K562 (cell line): ENCODE results near the gene EXOC3. TPM values are rescaled to one million over a fixed set of nuclear protein-coding genes. Genes with fewer than 3 reads are reported as not detected.

Experiments used
- ATAC-seq: fragments of 200-7000 bp; cut with Tn5 transposase; 3 replicates; pipeline ENCODE4 v1.9.1; 2020; ENCODE audit warnings: moderate library complexity
- BruUV-seq: library from RNA; stranded (reverse); fragments of 400-500 nt; replicated peaks from 2 replicates; lab custom pipeline; 2021; lab: Mats Ljungman, UMichigan
- CTCF ChIA-PET: fragments of 300-600 bp; formaldehyde crosslinking; extraction: SDS; loops from one replicate; lab custom pipeline; 2021; ENCODE audit warnings: low intra/inter-chr PET ratio; lab: Yijun Ruan, JAX
- POLR2A ChIA-PET: fragments of 300-600, 350-650 bp; sonication (Branson Sonifier 250); formaldehyde crosslinking; extraction: SDS; loops from one replicate; lab custom pipeline; 2021; ENCODE audit warnings: antibody characterized with exemption, inconsistent platforms; lab: Yijun Ruan, JAX
- DNase-seq, 4 experiments: peaks; one replicate each; pipeline versions ENCODE4 v3.0.0 to v3.0.0-alpha.2; 2011 to 2018; ENCODE audit warnings: low spot score in 3 of 4, mixed read lengths in 3 of 4; ENCODE audit errors: extremely low read depth in 1 of 4
- FAIRE-seq: peaks from 2 replicates; lab custom pipeline; 2011; peaks lifted over from hg19 to GRCh38; lab: Jason Lieb, UNC
- H2AFZ ChIP-seq: 2 replicates; pipeline ENCODE4 v1.6.0; 2011; ENCODE audit warnings: low read depth, low read length, control low read depth, inconsistent platforms
- H3K27ac ChIP-seq: fragments of 200-600 bp; 3 replicates; pipeline ENCODE4 v1.8.0; 2011; ENCODE audit warnings: low read depth, mild to moderate bottlenecking, control low read depth, inconsistent platforms, low read length, moderate library complexity, mixed read lengths; ENCODE audit errors: extremely low read depth
- H3K27me3 ChIP-seq, 2 experiments: fragments of 300-600 bp in 1 of 2; 2 replicates in 1 of 2; 3 replicates in 1 of 2; pipeline versions ENCODE4 v1.6.0 to v1.8.0; 2011; ENCODE audit warnings: inconsistent platforms in 2 of 2, low read length in 2 of 2, mild to moderate bottlenecking in 1 of 2, mixed read lengths in 1 of 2, moderate library complexity in 1 of 2; ENCODE audit not compliant: control insufficient read depth in 2 of 2, insufficient read depth in 2 of 2
- H3K36me3 ChIP-seq: fragments of 300-600 bp; 3 replicates; pipeline ENCODE4 v1.8.0; 2011; ENCODE audit warnings: mild to moderate bottlenecking, low read length, inconsistent platforms; ENCODE audit not compliant: control insufficient read depth, insufficient read depth
- H3K4me1 ChIP-seq, 2 experiments: fragments of 200-600 bp in 1 of 2; replicated peaks in 1 of 2; 2 replicates in 1 of 2; 3 replicates in 1 of 2; pipeline versions ENCODE4 v1.5.1 to v1.8.0; 2011; ENCODE audit warnings: inconsistent platforms in 2 of 2, low read length in 2 of 2, mild to moderate bottlenecking in 1 of 2, mixed read lengths in 1 of 2, moderate library complexity in 1 of 2; ENCODE audit not compliant: control insufficient read depth in 2 of 2, insufficient read depth in 2 of 2
- H3K4me2 ChIP-seq: 2 replicates; pipeline ENCODE4 v1.6.1; 2011; ENCODE audit warnings: low read length, control low read depth, inconsistent platforms, mixed read lengths; ENCODE audit not compliant: insufficient read depth
- H3K4me3 ChIP-seq: fragments of 200-600 bp; sonication (generic), shearing (Covaris generic); 2 replicates; pipeline ENCODE4 v1.5.1; 2016; ENCODE audit warnings: control low read depth, inconsistent platforms
- H3K79me2 ChIP-seq: fragments of 200-600 bp; 3 replicates; pipeline ENCODE4 v1.8.0; 2011; ENCODE audit warnings: low read length, inconsistent platforms; ENCODE audit not compliant: control insufficient read depth, insufficient read depth
- H3K9ac ChIP-seq, 2 experiments: 2 replicates each; pipeline versions ENCODE4 v1.6.0 to v1.6.1; 2011; ENCODE audit warnings: low read depth in 2 of 2, low read length in 2 of 2, control low read depth in 1 of 2, inconsistent platforms in 1 of 2, mild to moderate bottlenecking in 1 of 2, mixed read lengths in 1 of 2; ENCODE audit not compliant: insufficient read depth in 1 of 2
- H3K9me1 ChIP-seq: one replicate; pipeline ENCODE4 v1.6.0; 2011; ENCODE audit warnings: inconsistent platforms, mild to moderate bottlenecking, low read length, moderate library complexity; ENCODE audit not compliant: control insufficient read depth, insufficient read depth
- H3K9me3 ChIP-seq: replicated peaks from 2 replicates; pipeline ENCODE4 v1.5.1; 2011; ENCODE audit warnings: low read depth, low read length, inconsistent platforms; ENCODE audit not compliant: control insufficient read depth, insufficient read depth
- H4K20me1 ChIP-seq: replicated peaks from 2 replicates; pipeline ENCODE4 v1.6.1; 2011; ENCODE audit warnings: low read length, inconsistent platforms, mixed read lengths; ENCODE audit not compliant: control insufficient read depth, insufficient read depth
- BRF1 ChIP-seq: IDR thresholded peaks from 3 replicates; pipeline ENCODE4 v1.6.1; 2011; ENCODE audit warnings: borderline replicate concordance, mild to moderate bottlenecking; ENCODE audit not compliant: insufficient read length; ENCODE audit errors: extremely low read depth
- CREB3 ChIP-seq: fragments of 450-650 bp; conservative IDR thresholded peaks from 2 replicates; pipeline ENCODE4 v1.6.1; 2016; ENCODE audit warnings: missing genetic modification characterization, low read depth, mild to moderate bottlenecking, missing compliant biosample characterization, moderate library complexity
- DLX4 ChIP-seq: fragments of 250-450 bp; sonication (Bioruptor Pico); IDR thresholded peaks from 2 replicates; pipeline ENCODE4 v1.6.1; 2021; ENCODE audit warnings: mild to moderate bottlenecking
- ERF ChIP-seq: fragments of 450-650 bp; formaldehyde crosslinking; IDR thresholded peaks from 2 replicates; pipeline ENCODE4 v1.4.0; 2020; ENCODE audit warnings: mild to moderate bottlenecking, mixed read lengths
- HMGN3 ChIP-seq: IDR thresholded peaks from 2 replicates; pipeline ENCODE4 v1.6.1; 2011; ENCODE audit warnings: borderline replicate concordance, low read depth, mild to moderate bottlenecking, mixed read lengths, low read length; ENCODE audit not compliant: insufficient read length; ENCODE audit errors: extremely low read depth
- MBD2 ChIP-seq: sonication (generic); IDR thresholded peaks from 2 replicates; pipeline ENCODE4 v1.6.1; 2016; ENCODE audit warnings: low read depth, borderline replicate concordance
- MTF1 ChIP-seq: fragments of 250-450 bp; sonication (Bioruptor Pico); IDR thresholded peaks from 2 replicates; pipeline ENCODE4 v1.9.0; 2021; ENCODE audit warnings: moderate library complexity, mild to moderate bottlenecking, inconsistent platforms, borderline replicate concordance
- PKNOX1 ChIP-seq: fragments of 450-650 bp; IDR thresholded peaks from 2 replicates; pipeline ENCODE4 v1.6.1; 2016
- POLR2B ChIP-seq: fragments of 450-650 bp; IDR thresholded peaks from 2 replicates; pipeline ENCODE4 v1.6.1; 2018; ENCODE audit warnings: low read depth; ENCODE audit not compliant: partially characterized antibody
- SREBF1 ChIP-seq: fragments of 150-350 bp; IDR thresholded peaks from 2 replicates; pipeline ENCODE4 v1.6.1; 2014; ENCODE audit warnings: antibody characterized with exemption, low read depth, low read length, borderline replicate concordance
- SRSF9 ChIP-seq: fragments of 200-400 bp; formaldehyde crosslinking; IDR thresholded peaks from 2 replicates; pipeline ENCODE4 v1.6.1; 2017; ENCODE audit warnings: low read depth, low read length, borderline replicate concordance
- STAT6 ChIP-seq: sonication (generic); formaldehyde crosslinking; IDR thresholded peaks from 2 replicates; pipeline ENCODE4 v1.8.1; 2023; ENCODE audit warnings: mild to moderate bottlenecking, missing genetic modification reagents
- ZBTB5 ChIP-seq: fragments of 450-650 bp; IDR thresholded peaks from 2 replicates; pipeline ENCODE4 v1.6.1; 2017; ENCODE audit warnings: antibody characterized with exemption
- ZNF217 ChIP-seq: sonication (generic); formaldehyde crosslinking; IDR thresholded peaks from 2 replicates; pipeline ENCODE4 v1.8.0; 2022; ENCODE audit warnings: mild to moderate bottlenecking, missing genetic modification reagents
- ZNF274 ChIP-seq: IDR thresholded peaks from 2 replicates; pipeline ENCODE4 v1.6.1; 2011; ENCODE audit warnings: low read depth, mild to moderate bottlenecking, low read length, moderate library complexity, borderline replicate concordance
- ZNF75A ChIP-seq: fragments of 450-650 bp; formaldehyde crosslinking; IDR thresholded peaks from 2 replicates; pipeline ENCODE4 v1.4.0; 2020; ENCODE audit warnings: mild to moderate bottlenecking
- WGBS: fragments of 100-300 bp; shearing (Covaris generic); methylation state at CpG from one replicate; pipeline ENCODE4 v1.1.6; 2016; ENCODE audit warnings: low coverage, mixed read lengths; ENCODE audit not compliant: insufficient coverage; ENCODE audit errors: missing lambda C conversion rate; 5-methylcytosine and 5-hydroxymethylcytosine counted together
- in situ Hi-C: fragments of 300-500 bp; cut with MboI; formaldehyde crosslinking; loops from 4 replicates; pipeline ENCODE4 v1.15.0; 2018; ENCODE audit warnings: inconsistent platforms, mixed read lengths
- intact Hi-C: fragments of 100-400 bp; cut with micrococcal nuclease; formaldehyde crosslinking; loops from 2 replicates; pipeline ENCODE4 v1.14.2; 2022
- polyA plus RNA-seq, 8 experiments: library from polyadenylated mRNA; depleted of rRNA in 4 of 8; stranded (reverse) in 5 of 8; unstranded in 3 of 8; fragments of >200 nt; fragmentation: Nextera tagmentation in 2 of 8; fragmentation: Illumina TruSeq in 1 of 8; extraction: Ambion mirVana in 2 of 8; extraction: Trizol in 1 of 8; gene quantifications; 2 replicates each; pipeline versions ENCODE4 v1.2.1 to v1.2.3, GENCODE V29; 2011 to 2014; ENCODE audit warnings: inconsistent platforms in 1 of 8, missing spikeins in 1 of 8
- total RNA-seq, 7 experiments: library from RNA; depleted of rRNA in 6 of 7; stranded (reverse); fragments of >200 nt in 6 of 7; fragmentation: Illumina TruSeq in 2 of 7; extraction: Trizol in 2 of 7; gene quantifications; 2 replicates each; pipeline versions ENCODE4 v1.2.1 to v1.2.3, GENCODE V29; 2011 to 2021; ENCODE audit warnings: low replicate concordance in 1 of 7

EXOC3 gene
- total and polyA plus RNA-seq, 9 of the 15 experiments (the other 6 are each of a cell fraction or from before 2014, with no cell fraction given) = 1.4 to 41.9 (median 22.4) TPM

- peaks cover 0 to 56% of the 10 kb centered on the region in 2 experiments; a peak in 3 of 5 replicates for H3K4me1 ChIP-seq
- no peak overlapping the region for H2AFZ ChIP-seq
- ATAC-seq (no peak), DNase-seq (no peak), FAIRE-seq (no peak)
- no peaks in the 10 kb centered on the region for H3K9me3 ChIP-seq
- H4K20me1 ChIP-seq = peaks cover 20% of the 10 kb centered on the region
- no peak overlapping the region for H3K4me2 ChIP-seq
- H3K79me2 ChIP-seq = no peaks in the 10 kb centered on the region
- H3K36me3 ChIP-seq = no peaks in the 10 kb centered on the region
- TF ChIP-seq ZNF75A (CRISPR knock-in tag) = no peak
- TF ChIP-seq SRSF9 = no peak
- TF ChIP-seq SREBF1 = no peak
- TF ChIP-seq BRF1 = no peak
- TF ChIP-seq STAT6 (CRISPR knock-in tag) = no peak
- TF ChIP-seq ZNF217 (CRISPR knock-in tag) = no peak
- TF ChIP-seq PKNOX1 = no peak
- no peak for TF ChIP-seq POLR2B
- TF ChIP-seq MTF1 (CRISPR knock-in tag) = no peak
- TF ChIP-seq ZNF274 = no peak
- no peak for TF ChIP-seq HMGN3
- TF ChIP-seq ZBTB5 = no peak
- TF ChIP-seq ERF (CRISPR knock-in tag) = no peak
- no peak for TF ChIP-seq DLX4 (CRISPR knock-in tag)
- no peak for TF ChIP-seq MBD2
- TF ChIP-seq CREB3 (tag) = no peak
- WGBS = 18% methylated on average over 19 of the region's 19 CpGs
- intact Hi-C loops (no loop called here), in situ Hi-C loops (no loop called here)
- H3K27me3 ChIP-seq = peaks cover 70 to 87% of the 10 kb centered on the region in 2 experiments
- ChIA-PET CTCF (no interaction called here), POLR2A (interaction anchor here (0.6 kb wide), 1 partner anchor 73 kb away, joined by 3 read pairs; no protein-coding TSS in a partner anchor)
- no peak overlapping the region for H3K9ac ChIP-seq
- BruUV-seq = no TSS peak
- H3K9me1 ChIP-seq = peaks cover 3% of the 10 kb centered on the region
- no peak overlapping the region for H3K27ac ChIP-seq
- H3K4me3 ChIP-seq = no peak overlapping the region
Observed at GRCh38 chr5:496028-496427, 53.1 kb downstream of the EXOC3 start.
